HepG2 (cell line): ENCODE measurements around the gene PPFIA3. TPM values are rescaled to one million over a fixed set of nuclear protein-coding genes. Genes with fewer than 3 reads are reported as not detected.

ENCODE experiments used
- ARHGAP35 ChIP-seq: sonication (generic); formaldehyde crosslinking; IDR thresholded peaks from 2 replicates; pipeline ENCODE4 v1.9.0; 2022; ENCODE audit warnings: mild to moderate bottlenecking, inconsistent platforms, moderate library complexity, missing genetic modification reagents, borderline replicate concordance
- BHLHE40 ChIP-seq: IDR thresholded peaks from 2 replicates; pipeline ENCODE4 v1.6.1; 2011; ENCODE audit warnings: low read length, improper control_type of control experiment
- NR2C2 ChIP-seq: sonication (generic); formaldehyde crosslinking; IDR thresholded peaks from 2 replicates; pipeline ENCODE4 v1.4.0; 2020; ENCODE audit warnings: missing genetic modification reagents, mild to moderate bottlenecking, moderate library complexity, borderline replicate concordance
- NR2F6 ChIP-seq, 2 experiments: IDR thresholded peaks; 2 replicates each; pipeline ENCODE4 v1.6.1; 2016; ENCODE audit warnings: antibody characterized with exemption in 1 of 2, mild to moderate bottlenecking in 1 of 2
- PPARG ChIP-seq: conservative IDR thresholded peaks from 2 replicates; pipeline ENCODE4 v1.6.1; 2016; ENCODE audit warnings: missing biosample characterization, missing genetic modification reagents
- PTBP1 ChIP-seq: fragments of 200-400 bp; formaldehyde crosslinking; IDR thresholded peaks from 2 replicates; pipeline ENCODE4 v1.6.1; 2018; ENCODE audit warnings: low read length, low read depth; ENCODE audit not compliant: poor library complexity, severe bottlenecking
- SALL2 ChIP-seq: sonication (generic); formaldehyde crosslinking; IDR thresholded peaks from 2 replicates; pipeline ENCODE4 v1.8.1; 2023; ENCODE audit warnings: mild to moderate bottlenecking, missing genetic modification reagents, inconsistent platforms
- SIX4 ChIP-seq: sonication (generic); formaldehyde crosslinking; IDR thresholded peaks from 2 replicates; pipeline ENCODE4 v1.4.0; 2020; ENCODE audit warnings: missing genetic modification reagents
- TAF1 ChIP-seq: sonication (generic); formaldehyde crosslinking; IDR thresholded peaks from 2 replicates; pipeline ENCODE4 v1.4.0; 2020; ENCODE audit warnings: missing genetic modification reagents
- XRCC5 ChIP-seq: fragments of 200-400 bp; formaldehyde crosslinking; optimal IDR thresholded peaks from 2 replicates; pipeline ENCODE3; 2017; ENCODE audit warnings: mild to moderate bottlenecking, low read length
- ZNF329 ChIP-seq: sonication (generic); formaldehyde crosslinking; IDR thresholded peaks from 2 replicates; pipeline ENCODE4 v1.9.0; 2021; ENCODE audit warnings: low read depth, mild to moderate bottlenecking, missing genetic modification reagents
- ZNF407 ChIP-seq: sonication (generic); formaldehyde crosslinking; IDR thresholded peaks from one replicate; pipeline ENCODE4 v1.5.1; 2020; ENCODE audit warnings: mild to moderate bottlenecking, missing genetic modification reagents; ENCODE audit errors: not compliant biosample characterization
- ZNF616 ChIP-seq: sonication (generic); formaldehyde crosslinking; IDR thresholded peaks from 2 replicates; pipeline ENCODE4 v1.5.0; 2020; ENCODE audit warnings: low read depth, mild to moderate bottlenecking, missing genetic modification reagents
- ZNF737 ChIP-seq: sonication (generic); formaldehyde crosslinking; IDR thresholded peaks from 2 replicates; pipeline ENCODE4 v1.5.0; 2020; ENCODE audit warnings: missing genetic modification reagents, mild to moderate bottlenecking, borderline replicate concordance
- ZNF788 ChIP-seq: sonication (generic); formaldehyde crosslinking; IDR thresholded peaks from 2 replicates; pipeline ENCODE4 v1.5.0; 2020; ENCODE audit warnings: mild to moderate bottlenecking, missing genetic modification reagents, borderline replicate concordance
- polyA plus RNA-seq, 8 experiments: library from polyadenylated mRNA; depleted of rRNA in 3 of 8; stranded (reverse) in 7 of 8; unstranded in 1 of 8; fragments of >200 nt; fragmentation: Illumina TruSeq in 4 of 8; extraction: Trizol in 4 of 8; gene quantifications; 2 replicates each; pipeline versions ENCODE4 v1.2.1 to v1.2.3, GENCODE V29; 2011 to 2016; ENCODE audit warnings: low read depth in 4 of 8, missing spikeins in 1 of 8, mixed read lengths in 1 of 8; ENCODE audit not compliant: insufficient read depth in 1 of 8
- total RNA-seq, 5 experiments: library from RNA; depleted of rRNA; stranded (reverse); fragments of >200 nt; fragmentation: Illumina TruSeq; extraction: Trizol; gene quantifications; 2 replicates each; pipeline ENCODE4 v1.2.3, GENCODE V29; 2016; ENCODE audit warnings: low read depth in 1 of 5
- TF ChIP-seq, protein P1 (sequence below): sonication (generic); formaldehyde crosslinking; IDR thresholded peaks from 2 replicates; pipeline ENCODE4 v1.4.0; 2020; ENCODE audit warnings: missing genetic modification reagents

PPFIA3 gene
- total and polyA plus RNA-seq, 2 of the 13 experiments (the other 11 are each of a cell fraction or from before 2014, with no cell fraction given), result 6.7 to 8.6 TPM

DNA sequence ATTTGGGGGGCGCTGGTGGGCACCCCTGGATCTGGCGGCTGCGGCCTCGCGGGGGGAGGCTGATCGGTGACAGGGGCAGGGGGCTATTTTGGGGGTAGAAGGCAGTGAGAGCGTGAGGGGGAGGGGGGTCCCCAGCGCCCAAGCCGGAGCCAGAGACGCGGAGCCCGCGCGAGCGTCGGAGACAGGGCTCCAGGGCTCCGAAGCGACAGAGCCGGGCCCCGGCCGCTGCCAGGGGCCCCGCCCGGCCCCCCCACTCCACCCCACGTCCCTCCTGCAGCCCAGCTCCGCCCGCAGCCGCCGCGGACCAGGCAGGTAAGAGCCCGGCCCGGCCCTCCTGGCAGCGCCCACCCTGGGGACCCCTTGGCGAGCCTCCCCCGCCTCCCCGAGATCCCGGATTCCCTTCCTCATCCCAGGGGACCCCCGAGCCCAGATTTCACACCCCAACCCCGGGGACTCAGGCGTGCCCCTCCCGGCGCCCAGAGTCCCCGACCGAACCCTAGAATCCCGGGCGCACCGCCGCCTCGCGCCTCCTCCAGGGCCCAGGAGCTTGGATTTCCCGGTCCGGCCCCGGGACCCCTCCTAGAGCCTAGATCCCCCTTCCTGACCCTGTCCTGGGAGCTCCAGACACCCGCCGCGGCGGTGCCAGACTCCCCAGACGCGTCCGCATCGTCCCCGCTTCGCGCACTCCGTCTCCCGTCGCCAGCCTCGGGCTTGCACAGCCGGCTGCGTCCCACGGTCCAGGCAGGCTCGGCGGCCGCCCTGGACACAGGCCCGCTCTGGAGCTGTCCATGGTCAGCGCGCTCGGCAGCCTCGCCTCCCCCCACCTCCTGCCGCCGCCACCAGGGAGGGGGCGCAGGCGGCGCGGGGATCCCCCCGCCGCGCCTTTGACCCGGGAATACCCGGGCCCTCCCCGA lies at the start of gene PPFIA3 (continued):
- TF ChIP-seq, protein P1, sequence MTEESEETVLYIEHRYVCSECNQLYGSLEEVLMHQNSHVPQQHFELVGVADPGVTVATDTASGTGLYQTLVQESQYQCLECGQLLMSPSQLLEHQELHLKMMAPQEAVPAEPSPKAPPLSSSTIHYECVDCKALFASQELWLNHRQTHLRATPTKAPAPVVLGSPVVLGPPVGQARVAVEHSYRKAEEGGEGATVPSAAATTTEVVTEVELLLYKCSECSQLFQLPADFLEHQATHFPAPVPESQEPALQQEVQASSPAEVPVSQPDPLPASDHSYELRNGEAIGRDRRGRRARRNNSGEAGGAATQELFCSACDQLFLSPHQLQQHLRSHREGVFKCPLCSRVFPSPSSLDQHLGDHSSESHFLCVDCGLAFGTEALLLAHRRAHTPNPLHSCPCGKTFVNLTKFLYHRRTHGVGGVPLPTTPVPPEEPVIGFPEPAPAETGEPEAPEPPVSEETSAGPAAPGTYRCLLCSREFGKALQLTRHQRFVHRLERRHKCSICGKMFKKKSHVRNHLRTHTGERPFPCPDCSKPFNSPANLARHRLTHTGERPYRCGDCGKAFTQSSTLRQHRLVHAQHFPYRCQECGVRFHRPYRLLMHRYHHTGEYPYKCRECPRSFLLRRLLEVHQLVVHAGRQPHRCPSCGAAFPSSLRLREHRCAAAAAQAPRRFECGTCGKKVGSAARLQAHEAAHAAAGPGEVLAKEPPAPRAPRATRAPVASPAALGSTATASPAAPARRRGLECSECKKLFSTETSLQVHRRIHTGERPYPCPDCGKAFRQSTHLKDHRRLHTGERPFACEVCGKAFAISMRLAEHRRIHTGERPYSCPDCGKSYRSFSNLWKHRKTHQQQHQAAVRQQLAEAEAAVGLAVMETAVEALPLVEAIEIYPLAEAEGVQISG (CRISPR knock-in tag), result peak; percentile 75
- peak; percentile 29 for TF ChIP-seq XRCC5
- TF ChIP-seq ARHGAP35 (CRISPR knock-in tag), result no peak; the same call in 1 of the 2 replicates
- no peak for TF ChIP-seq ZNF407 (CRISPR knock-in tag)
- no peak for TF ChIP-seq NR2C2 (CRISPR knock-in tag)
- TF ChIP-seq ZNF616 (CRISPR knock-in tag), result 0 out of 2 replicates have a peak, but pooled peaks have one; percentile 60
- no peak for TF ChIP-seq BHLHE40
- no peak for TF ChIP-seq PTBP1
- peak; percentile 33; the same call in 1 of the 2 replicates for TF ChIP-seq TAF1 (CRISPR knock-in tag)
- TF ChIP-seq SIX4 (CRISPR knock-in tag), result peak; percentile 27; the same call in 1 of the 2 replicates
- TF ChIP-seq NR2F6 (IDR thresholded peaks at IDR 0.05), result no peak
- peak; percentile 7; the same call in 1 of the 2 replicates for TF ChIP-seq NR2F6 (CRISPR knock-in tag; IDR thresholded peaks at IDR 0.05)
- TF ChIP-seq SALL2 (CRISPR knock-in tag), result no peak; the same call in none of the 2 replicates
- TF ChIP-seq ZNF329 (CRISPR knock-in tag), result no peak
- no peak for TF ChIP-seq ZNF737
- TF ChIP-seq ZNF788, result peak; percentile 83
- TF ChIP-seq PPARG (CRISPR knock-in tag), result 0 out of 2 replicates have a peak, but pooled peaks have one; percentile 52
